Embryonic facial prominence (tissue), 1 donor: ENCODE results near the gene ZNF653.
"Not testable (repeated sequence)": the region's sequence is repeated elsewhere in the genome, so short reads cannot be mapped to it uniquely, and the experiment has no call there.

Experiments used
- DNase-seq: peaks from one replicate; pipeline ENCODE4 v3.0.0-alpha.2; 2016; ENCODE audit errors: extremely low spot score

ZNF653 gene

GRCh38 chr19:11456659-11457058 lies 49.0 kb downstream of the ZNF653 start:
- DNase-seq: no peak

GRCh38 chr19:11455233-11455554 lies 50.4 kb downstream of the ZNF653 start:
- DNase-seq: not testable (repeated sequence)

GRCh38 chr19:11453468-11454341 lies 51.9 kb downstream of the ZNF653 start:
- no peak for DNase-seq

GRCh38 chr19:11452620-11453310 lies 52.9 kb downstream of the ZNF653 start:
- DNase-seq: no peak

GRCh38 chr19:11451871-11452619 lies 53.6 kb downstream of the ZNF653 start:
- DNase-seq: no peak

GRCh38 chr19:11451327-11451870 lies 54.2 kb downstream of the ZNF653 start:
- no peak for DNase-seq

- DNase-seq: no peak
These were observed 54.9 kb downstream of the ZNF653 start for GRCh38 chr19:11450570-11451326.

- DNase-seq: no peak
These were observed 56.6 kb downstream of the ZNF653 start for GRCh38 chr19:11448923-11449554.

GRCh38 chr19:11448410-11448809 lies 57.2 kb downstream of the ZNF653 start:
- no peak for DNase-seq

GRCh38 chr19:11447347-11448262 lies 58.0 kb downstream of the ZNF653 start:
- no peak for DNase-seq

GRCh38 chr19:11446652-11447301 lies 58.9 kb downstream of the ZNF653 start:
- no peak for DNase-seq

- DNase-seq: no peak
These were observed 59.4 kb downstream of the ZNF653 start for GRCh38 chr19:11446271-11446651.

GRCh38 chr19:11445141-11445540 lies 60.5 kb downstream of the ZNF653 start:
- DNase-seq: no peak

- no peak for DNase-seq
These were observed 61.6 kb downstream of the ZNF653 start for GRCh38 chr19:11444059-11444458.

GRCh38 chr19:11437955-11438354 lies 67.7 kb downstream of the ZNF653 start:
- no peak for DNase-seq

GRCh38 chr19:11435833-11436313 lies 69.8 kb downstream of the ZNF653 start:
- no peak for DNase-seq

- DNase-seq: peak; percentile 99
These were observed 70.4 kb downstream of the ZNF653 start, which contains the start of the genes ODAD3 and PRKCSH for GRCh38 chr19:11435057-11435832. ODAD3 (minus strand) TSS chr19:11435121; CDS start chr19:11435016, 105 bp downstream. PRKCSH (plus strand) TSS chr19:11435635; CDS start chr19:11436118, 483 bp downstream.

- DNase-seq: no peak
These were observed 71.0 kb downstream of the ZNF653 start for GRCh38 chr19:11434703-11435056.
